Epidermal melanocyte (primary cell): ENCODE results near the gene AKT2.

Source experiments
- DNase-seq: peaks from one replicate; pipeline ENCODE4 v3.0.0; 2011; ENCODE audit warnings: low spot score; ENCODE audit not compliant: insufficient read length

The AKT2 gene

DNA sequence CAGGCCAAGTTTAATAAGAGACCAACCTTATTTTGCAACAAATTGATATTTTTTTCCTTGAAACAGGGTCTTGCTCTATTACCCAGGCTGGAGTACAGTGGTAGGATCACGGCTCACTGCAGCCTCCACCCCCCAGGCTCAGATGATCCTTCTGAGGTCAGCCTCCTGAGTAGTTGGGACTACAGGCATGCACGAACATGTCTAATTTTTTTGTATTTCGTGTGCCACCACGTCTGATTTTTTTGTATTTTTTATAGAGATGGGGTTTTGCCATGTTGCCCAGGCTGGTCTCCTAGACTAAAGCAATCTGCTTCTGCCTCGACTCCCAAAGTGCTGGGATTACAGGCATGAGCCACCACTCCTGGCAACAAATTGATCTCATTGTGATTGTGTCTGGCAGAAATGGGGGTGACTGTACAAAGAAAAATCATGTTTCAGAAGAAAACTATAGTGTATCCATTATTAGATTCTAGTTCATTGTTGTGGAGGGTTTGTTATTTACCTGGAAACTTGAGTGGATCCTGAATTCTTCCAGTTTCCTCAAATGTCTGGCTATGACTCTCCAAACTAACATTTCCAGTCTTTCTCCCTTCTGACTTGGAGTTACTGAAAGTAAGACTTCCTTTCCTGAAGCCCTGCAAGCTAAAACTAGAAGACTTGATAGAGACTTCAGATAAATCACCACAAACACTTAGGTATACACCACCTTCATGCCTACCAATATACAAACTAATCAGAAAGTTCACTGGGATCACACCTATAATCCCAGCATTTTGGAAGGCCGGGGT is 17.3 kb upstream of the AKT2 start:
- DNase-seq = no peak

DNA sequence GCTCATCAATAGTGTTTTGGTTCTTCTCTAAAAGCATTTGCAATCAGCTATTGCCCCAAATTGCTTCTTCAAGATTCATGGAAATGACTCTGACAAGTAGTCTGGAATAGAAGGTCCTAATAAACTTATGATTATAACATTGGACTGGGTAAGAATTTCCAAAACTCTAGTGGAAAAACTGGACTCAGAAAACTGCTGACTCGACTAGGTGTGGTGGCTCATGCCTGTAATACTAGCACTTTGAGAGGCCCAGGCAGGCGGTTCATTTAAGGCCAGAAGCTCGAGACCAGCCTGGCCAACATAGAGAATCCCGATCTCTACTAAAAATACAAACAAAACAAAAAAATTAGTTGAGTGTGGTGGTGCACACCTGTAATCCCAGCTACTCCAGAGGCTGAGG is 15.5 kb upstream of the AKT2 start:
- no peak for DNase-seq

DNA sequence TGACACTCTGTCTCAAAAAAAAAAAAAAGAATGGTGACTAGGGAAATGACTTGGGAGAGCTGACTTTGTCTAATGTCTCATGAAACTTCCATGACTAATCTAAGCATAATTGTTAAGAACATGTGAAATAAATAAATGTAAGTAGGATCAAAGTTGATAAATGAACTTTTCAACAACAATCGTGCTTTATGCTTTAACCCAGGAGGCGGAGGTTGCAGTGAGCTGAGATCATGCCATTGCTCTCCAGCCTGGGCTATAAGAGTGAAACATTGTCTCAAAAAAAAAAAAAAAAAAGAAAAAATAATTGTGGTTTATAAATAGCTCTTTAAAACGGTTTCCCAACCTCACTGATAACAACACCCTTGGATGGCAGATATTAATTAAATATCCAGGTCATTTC is 12.9 kb upstream of the AKT2 start:
- DNase-seq = no peak

DNA sequence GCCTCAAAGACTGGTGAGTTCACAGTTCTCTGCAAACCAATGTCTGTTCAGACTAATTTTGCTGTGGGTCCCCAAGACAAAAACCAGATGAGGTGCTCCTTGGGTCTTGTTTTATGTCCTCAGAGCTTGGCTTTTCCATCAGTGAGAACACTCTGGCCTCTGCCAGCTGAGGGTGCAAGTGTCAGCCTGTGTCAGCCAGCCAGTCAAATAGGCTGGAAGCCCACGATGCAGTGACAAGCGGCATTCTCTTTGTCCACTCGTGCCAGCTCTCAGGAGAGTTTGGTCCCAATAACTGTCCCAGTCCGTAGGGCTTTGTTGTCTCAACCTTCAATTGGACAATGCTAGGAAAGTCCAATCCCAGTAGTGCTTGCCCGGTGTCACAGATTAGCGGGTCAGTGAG is 9.4 kb upstream of the AKT2 start:
- DNase-seq = no peak

DNA sequence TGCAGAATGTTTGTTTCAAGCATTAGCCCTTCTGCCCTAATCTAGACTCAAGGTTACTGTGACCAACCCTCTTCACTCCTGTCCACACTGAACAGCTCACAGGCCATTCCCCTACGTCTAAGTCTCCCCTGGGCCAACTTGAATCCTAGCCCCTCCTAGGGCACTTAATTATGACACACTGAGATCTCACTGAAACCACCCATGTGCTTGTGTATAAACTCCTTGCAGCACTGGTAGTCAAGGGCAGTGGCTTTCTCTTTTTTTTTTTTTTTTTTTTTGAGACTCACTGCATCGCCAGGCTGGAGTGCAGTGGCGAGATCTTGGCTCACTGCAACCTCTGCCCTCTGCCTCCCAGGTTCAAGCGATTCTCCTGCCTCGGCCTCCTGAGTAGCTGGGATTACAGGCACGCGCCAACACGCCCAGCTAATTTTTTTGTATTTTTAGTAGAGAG is 1.9 kb upstream of the AKT2 start:
- no peak for DNase-seq

DNA sequence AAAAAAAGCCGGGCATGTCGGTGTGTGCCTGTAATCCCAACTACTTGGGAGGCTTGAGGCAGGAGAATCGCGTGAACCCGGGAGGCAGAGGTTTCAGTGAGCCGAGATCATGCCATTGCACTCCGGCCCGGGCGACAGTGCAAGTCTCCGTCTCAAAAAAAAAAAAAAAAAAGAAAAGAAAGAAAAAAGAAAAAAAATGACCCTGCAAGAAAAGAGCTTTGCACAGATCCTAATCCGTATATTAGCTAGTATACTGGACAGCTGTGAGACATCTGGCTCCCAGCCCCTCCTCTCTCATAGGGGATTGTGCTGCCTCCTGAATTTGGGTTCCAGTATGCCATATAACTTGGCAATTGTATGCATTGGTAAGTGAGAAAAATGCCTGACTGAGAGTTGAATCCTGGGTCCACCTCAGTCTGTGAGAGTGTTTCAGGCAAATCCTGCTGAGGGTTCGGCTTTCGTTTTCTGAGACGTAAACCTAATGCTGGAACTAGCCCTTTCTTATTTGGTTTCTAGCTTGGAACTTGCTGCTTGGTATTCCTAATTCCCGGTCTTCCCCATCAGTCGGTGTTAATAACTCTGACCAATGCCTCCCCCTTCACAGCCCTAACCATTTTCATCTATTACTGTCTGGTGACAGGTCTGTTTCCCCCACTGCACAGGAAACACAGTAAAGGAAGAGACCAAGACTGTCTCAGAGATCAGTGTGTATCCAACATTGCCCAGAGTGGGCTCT is 1.3 kb upstream of the AKT2 start:
- DNase-seq = no peak

DNA sequence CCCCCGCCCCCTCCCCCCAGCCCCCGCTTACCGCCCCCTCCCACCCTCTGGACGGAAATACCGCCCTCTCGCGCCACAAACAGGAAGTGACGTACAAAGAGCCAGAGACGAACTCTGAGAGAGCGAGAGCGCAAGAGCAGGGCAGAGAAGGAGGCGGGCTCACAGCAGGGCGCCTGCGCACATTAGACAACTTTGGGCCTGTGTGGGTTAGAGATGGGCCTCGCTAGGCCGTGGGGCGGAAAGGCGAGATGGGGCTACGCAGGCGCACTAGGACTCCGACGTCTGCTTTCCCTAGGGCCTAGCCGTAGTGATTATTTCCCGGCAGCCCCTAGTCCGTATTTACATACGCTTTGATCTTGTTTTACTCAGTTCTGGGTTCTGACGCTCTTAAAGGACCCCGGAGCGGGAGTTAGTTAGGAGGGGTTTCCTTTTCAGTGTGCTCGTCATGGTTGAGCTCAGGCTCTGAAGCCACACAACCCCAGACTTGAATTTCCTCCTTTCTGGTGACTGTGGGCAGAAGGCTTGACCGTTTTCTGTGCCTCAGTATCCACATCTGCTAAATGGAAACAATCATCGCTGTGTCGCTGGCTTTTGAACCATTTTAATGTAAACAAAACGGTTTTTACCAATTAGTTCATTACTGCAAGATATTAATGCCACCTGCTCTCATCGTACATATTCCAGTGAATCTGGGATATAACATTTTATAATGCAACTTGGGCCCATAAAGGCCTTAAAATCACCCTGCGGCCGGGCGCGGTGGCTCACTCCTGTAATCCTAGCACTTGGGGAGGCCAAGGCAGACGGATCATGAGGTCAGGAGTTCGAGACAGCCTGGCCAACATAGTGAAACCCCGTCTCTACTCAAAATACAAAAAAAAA is 449 bp upstream of the AKT2 start:
- DNase-seq = peak; percentile 87

DNA sequence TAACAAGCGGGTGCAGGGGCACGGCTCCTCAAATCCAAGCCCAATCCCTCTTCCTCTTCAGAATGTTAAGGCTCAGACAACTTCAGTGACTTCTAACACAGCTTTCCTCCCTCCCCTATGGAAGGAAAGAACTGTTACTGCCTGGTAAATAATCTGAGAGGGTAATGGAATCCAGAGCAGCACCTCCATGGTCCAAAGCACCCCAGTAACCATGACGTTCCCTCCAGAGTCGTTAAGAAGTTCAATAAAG is 969 bp downstream of the AKT2 start:
- no peak for DNase-seq

DNA sequence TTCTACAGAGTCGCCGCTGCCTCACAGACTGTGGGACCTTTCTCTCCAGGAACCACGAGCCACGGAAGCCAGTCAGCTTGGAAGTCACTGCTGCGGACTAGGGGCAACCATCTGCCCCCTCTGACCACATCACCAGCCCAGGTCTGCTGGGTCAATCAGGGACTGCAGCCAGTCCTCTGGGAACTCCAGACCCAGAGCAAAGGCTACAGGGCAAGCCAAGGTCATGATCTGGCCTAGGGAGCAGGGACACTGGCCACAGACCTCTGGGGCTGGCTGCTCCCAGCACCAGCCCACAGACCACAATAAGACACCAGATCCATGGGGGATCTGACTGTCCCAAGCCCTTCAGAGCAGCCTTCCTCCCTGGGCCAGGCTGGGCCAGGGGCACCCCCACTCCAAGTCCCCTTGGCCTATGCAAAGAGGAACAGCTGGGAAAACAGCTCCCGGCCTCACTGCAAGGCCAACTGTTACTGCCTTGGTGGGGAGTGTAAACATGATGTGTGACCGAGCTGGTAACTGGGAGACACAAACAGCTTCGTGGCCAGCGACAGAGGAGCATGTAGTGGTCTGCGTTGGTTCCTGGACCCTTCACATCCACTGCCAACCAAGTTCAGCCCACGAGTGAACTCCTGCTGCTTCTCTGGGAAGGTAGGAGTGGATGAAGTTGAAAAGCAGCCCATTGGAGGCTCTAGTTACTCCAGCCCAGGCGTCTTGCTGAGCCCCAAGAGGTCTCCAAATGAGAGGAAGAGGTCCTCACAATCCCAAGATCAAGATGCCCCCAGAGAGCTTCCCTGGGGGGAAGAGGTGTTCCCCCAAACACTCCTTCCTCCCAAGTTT is 1.5 kb downstream of the AKT2 start:
- DNase-seq = no peak

DNA sequence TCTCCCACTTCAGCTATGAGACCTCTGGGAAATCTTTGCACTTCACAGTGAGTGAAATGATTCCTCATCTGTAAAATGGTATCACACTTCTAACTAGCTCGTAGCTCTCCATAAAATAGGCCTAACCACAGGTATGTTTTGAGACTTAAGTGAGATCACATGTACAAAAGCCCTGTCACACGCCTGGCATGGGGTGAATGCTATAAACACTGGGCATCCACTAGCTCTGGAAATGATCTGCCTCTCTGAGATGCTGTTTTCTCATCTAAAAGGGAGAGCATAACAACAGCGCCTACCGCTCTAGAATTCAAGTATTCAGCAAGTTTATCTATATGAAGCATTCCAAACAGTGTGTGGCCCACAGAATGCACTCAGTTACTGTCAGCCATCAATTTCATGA is 2.2 kb downstream of the AKT2 start:
- DNase-seq = no peak

DNA sequence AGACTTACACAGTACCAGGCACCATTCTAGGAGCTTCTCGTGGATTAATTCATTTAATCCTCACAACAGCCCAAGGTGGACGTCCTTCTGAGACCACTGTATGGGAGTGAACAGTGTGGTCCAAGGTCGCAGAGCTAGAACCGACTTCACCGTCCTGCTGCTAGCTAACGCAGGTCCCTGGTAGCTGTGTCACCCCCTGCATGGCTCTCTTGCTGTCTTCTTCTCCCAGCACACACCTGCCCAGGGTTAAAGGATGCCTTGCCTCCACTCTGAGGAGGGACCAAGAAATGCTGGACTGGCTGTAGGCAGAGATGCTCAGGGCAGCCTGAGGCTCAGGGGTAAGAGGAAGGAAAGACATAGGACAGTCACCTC is 3.0 kb downstream of the AKT2 start:
- DNase-seq = no peak

DNA sequence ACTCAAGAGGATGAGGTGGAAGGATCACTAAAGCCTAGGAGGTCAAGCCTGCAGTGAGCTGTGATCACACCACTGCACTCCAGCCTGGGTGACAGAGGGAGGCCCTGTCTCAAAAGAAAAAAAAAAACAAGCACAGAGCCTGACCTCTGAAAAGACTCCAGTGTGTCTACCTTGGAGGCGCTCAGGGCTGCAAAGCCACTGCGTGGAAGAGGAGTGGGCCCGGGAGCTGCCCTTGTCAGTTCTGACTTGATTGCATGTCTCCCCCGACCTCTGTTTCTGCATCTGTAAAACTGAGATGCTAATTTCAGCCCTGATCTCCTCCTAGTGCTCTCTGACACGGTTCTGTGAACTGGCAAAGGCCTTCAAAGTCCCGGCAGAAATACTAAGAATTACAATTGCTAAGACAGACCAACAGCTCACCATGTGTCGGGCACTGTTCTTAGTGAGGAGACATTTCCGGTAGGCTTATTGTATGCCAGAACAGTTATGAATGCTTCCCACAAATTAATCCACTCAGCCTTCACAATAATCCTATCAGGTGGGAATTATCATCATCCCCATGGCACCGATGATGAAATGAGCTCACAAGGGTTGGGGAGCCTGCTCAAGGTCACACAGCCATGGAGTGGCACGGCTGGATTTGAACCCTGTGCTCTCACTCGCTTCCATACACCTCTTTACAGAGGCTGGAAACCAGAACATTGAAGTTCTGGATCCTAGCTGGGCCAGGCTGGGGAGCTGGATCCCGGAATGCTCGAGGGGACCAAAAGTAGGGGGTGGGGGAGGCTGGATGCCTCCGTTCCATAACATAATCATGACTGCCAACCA is 3.5 kb downstream of the AKT2 start:
- no peak for DNase-seq

DNA sequence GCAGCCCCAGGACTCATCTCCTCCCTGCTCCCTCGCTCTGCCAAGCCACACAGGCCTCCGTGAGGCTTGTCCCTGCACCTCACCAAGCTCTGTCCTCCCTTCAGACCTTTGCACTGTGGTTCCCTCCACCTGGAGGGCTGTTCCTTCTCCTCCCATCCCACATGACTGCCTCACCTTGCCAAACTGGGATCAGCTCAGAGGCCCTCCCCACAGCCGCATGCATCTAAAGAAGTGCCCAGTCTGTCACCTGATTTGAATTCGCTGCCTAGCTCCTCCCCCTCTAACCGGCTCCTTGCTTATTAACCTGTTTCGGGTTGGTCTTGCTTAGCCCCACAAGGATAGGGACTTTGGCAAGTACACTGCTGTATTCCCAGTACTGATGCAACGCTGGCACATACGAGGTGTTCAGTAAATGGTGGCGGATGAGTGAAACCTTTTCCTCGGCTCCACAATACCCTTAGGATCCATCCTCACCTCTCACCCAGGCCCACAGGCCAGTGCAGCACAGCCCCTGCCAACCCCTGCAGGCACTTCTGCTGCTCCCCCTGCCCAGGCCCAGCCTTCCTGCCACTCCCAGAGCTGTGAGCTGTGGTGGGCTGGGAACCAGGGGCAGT is 4.4 kb downstream of the AKT2 start:
- DNase-seq = no peak

DNA sequence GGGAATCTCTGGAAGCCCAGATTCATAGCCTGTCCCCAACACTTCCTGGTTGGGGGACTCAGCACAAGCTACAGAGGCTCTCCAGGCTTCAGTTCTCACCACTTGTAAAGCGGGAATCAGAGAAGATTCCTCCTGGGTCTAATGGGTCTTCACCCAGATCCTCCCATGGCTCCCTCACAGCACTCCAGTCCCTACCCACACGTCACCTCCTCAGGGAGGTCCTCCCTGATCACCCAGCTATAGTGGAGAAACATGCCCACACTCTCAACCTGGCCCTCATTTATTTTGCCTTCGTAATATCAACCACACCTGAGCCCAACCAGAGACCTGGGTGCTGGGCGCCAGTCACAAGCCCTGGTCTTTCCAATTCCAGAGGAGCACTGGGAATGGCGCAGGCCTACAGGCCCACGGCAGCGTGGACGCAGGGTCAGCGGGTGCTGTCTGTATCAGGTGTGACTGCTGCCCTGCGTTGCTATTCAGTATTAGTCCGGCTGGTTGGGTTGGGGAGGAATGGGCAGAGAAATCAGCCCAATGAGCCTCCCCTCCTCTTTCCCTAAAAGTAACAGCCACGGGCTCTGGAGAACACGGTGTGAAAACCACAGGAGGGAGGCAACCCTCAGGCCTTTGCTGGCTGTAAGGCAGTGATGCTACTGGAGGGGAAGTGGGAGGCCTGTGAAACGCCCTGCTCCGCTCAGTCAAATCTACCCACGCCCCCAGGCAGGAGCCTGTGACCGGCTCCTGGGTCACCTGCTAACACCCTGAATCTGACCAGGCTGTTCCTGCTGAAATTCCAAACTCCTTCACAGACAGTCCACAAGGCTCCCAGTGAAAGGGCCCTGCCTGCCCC is 5.2 kb downstream of the AKT2 start:
- DNase-seq = no peak

DNA sequence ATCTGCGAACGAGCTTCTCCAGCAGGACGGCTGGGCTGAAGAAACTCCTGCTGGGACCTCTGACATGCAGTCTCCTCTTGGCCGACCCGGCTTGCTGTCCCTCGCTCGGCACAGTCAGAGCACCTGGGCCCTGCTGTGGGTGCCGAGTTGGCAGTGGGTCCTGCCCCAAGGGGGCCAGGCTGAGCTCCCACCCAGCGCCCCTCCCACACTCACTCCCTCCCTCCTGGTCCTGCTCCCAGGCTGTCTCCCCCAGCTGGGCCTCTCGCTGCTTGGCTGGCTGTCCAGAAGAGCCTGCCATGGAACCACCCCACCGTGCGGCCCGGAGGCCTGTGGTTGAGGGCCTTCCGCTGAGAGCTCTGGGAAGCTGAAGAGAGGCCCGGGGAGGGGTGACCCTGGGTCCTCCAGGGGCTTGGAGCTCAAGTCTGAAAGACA is 6.0 kb downstream of the AKT2 start:
- DNase-seq = peak; percentile 57

DNA sequence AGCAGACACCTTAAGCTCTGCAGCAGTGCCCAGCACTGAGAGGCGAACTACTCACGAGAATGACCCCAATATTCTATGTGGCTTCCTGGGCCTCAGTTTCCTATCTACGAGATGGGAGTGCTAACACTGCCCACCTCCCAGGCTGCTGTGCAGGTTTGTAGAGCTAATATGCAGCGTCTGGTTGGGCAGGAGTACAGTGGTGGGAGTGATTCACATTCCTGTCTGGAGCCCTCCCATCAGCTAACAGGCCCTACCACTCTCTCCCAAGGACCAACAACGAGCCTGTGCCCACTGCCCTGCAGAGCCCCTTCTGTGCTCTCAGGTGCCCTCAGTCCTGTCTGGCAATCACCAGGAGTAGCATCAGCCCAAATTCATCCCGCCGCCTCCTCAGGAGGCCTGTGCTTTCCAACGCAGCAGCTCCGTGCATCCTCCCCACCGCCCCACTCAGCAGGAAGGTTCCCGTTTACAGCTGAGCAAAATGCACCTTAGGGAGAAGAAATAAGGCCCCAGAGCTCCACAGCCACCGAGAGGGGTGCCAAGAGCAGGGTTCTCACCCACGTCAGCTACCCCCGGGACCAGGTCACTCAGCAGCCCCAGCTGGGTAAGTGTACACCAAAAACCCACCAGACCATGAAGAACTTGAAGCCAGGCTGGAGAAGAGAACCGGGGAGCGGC is 6.6 kb downstream of the AKT2 start:
- no peak for DNase-seq

DNA sequence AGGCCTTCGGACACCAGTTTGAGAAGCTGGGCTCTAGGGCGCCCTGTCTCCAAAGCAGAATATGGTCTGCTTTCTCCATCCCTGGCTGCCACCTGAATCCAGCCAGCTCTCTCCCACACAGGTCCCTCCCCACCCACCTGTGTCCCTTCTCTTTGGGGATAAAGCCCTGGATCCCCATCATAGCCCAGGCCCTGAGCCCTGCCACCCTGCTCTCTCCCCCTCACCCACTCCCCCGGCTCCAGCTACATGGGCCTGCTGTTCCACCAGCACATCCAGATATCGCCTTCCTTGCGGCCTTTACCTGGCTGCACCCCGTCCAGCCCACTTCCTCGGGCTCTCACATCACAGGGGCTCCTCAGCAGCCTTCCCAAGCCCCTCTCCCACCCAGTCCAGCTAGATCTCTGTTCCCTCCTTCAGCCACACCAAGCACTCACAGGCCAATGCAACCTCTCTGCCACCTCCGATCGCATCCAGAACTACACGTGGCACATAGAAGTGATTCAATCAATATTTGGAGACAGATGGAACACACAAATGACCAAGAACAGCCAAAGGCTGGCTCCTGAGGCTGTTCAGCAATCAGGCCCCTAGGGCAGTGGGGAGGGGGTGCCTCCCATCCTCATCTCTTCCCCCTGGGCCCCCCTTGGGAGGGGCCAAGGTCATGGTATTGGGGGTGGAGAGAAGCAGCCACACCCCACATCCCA is 7.6 kb downstream of the AKT2 start:
- DNase-seq = no peak
